Parathyroid adenoma (tissue), 2 donors: Measurements from ENCODE around the gene PACRG.

ENCODE experiments used
- H2AFZ ChIP-seq: fragments of 300-600 bp; sonication (generic); one replicate; pipeline ENCODE4 v1.7.0; 2017; ENCODE audit warnings: antibody characterized with exemption, mild to moderate bottlenecking
- H3K27ac ChIP-seq: fragments of 300-600 bp; sonication (generic); one replicate; pipeline ENCODE4 v1.7.0; 2017
- H3K27me3 ChIP-seq: fragments of 300-600 bp; sonication (generic); one replicate; pipeline ENCODE4 v1.7.0; 2017; ENCODE audit warnings: low read length; ENCODE audit not compliant: control insufficient read depth, insufficient read depth
- H3K36me3 ChIP-seq: fragments of 300-600 bp; sonication (generic); one replicate; pipeline ENCODE4 v1.7.0; 2017; ENCODE audit warnings: low read length; ENCODE audit not compliant: control insufficient read depth, insufficient read depth
- H3K4me1 ChIP-seq: fragments of 300-600 bp; sonication (generic); one replicate; pipeline ENCODE4 v1.7.0; 2017; ENCODE audit warnings: control low read depth
- H3K4me2 ChIP-seq: fragments of 300-600 bp; sonication (generic); one replicate; pipeline ENCODE4 v1.7.0; 2017; ENCODE audit warnings: low read length
- H3K4me3 ChIP-seq: fragments of 300-600 bp; sonication (generic); one replicate; pipeline ENCODE4 v1.7.0; 2017; ENCODE audit warnings: low read depth, low read length
- H3K79me2 ChIP-seq: fragments of 300-600 bp; sonication (generic); one replicate; pipeline ENCODE4 v1.7.0; 2017; ENCODE audit warnings: control low read depth
- H3K9ac ChIP-seq: fragments of 300-600 bp; sonication (generic); one replicate; pipeline ENCODE4 v1.7.0; 2017; ENCODE audit warnings: mild to moderate bottlenecking
- H3K9me3 ChIP-seq: fragments of 300-600 bp; sonication (generic); one replicate; pipeline ENCODE4 v1.7.0; 2017; ENCODE audit warnings: low read length; ENCODE audit not compliant: control insufficient read depth
- CTCF ChIP-seq: fragments of 300-600 bp; sonication (generic); IDR thresholded peaks from one replicate; pipeline ENCODE4 v1.7.0; 2017; ENCODE audit warnings: antibody characterized with exemption, mild to moderate bottlenecking
- donor health status: primary hyperparathyroidism.

The PACRG gene

DNA sequence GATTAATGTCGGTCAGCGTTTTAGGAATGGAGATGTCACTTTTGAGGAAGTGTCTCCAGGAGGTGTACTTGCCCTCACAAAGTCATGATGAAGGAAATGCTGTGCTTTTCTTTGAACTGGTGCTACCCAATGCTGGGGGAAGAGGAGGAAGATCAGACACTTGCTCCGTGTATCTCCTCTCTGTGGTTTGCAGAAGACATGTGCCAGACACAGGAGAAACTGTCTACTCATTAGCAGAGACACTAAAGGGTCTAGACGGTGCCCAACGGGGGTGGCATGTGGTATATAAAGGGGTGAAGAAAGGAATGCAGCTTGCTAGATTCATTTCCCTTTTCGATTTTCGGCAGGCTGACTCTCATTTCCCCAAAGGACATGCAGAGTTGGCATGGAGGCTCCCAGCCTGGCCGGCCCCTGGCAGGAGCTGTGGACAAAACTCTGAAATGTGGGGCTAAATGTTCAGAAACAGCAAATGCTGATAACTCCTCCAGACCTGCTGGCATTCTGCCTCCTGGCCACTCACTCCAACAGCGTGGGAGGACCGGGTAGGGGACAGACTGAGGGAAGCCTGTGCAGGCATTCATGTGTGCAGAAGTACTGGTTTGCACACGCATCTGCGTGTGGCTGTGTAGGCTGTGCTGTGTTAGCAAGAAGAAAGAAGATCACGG lies 627.1 kb downstream of the PACRG start:
- Histone ChIP-seq H3K79me2 (no peaks in the 10 kb centered on the region), H3K4me3 (no peak overlapping the region), H3K9ac (no peak overlapping the region), H3K27me3 (no peaks in the 10 kb centered on the region), H3K4me2 (no peak overlapping the region), H2AFZ (peak overlapping the region; percentile 38), H3K4me1 (peaks cover 7% of the 10 kb centered on the region), H3K9me3 (no peaks in the 10 kb centered on the region), H3K27ac (no peak overlapping the region), H3K36me3 (no peaks in the 10 kb centered on the region)
- TF ChIP-seq CTCF, result no peak

DNA sequence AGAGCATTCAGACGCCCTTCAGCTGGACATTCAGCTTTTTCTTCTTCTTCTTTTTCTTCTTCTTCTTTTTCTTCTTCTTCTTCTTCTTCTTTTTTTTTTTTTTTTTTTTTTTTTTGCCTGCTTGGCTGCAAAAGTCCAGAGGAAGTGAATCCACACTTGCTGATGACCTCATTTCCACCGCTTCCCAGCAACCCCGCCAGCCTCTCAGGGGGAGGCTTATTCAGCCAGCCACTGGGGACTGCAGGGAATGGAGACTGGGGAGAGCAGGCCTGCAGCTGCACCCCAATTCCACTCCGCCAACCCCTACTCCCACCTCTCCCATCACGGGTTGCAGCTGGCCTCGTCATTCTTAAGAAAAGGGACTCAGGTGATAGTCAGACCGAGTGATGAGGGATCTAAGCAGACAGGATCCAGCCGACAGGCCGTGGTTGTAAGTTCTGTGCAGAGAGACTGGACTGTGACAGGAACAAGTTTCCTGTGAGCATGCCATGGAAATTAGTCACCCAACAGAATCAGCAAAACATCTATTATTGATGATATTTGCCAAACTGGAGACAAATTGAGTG lies 627.7 kb downstream of the PACRG start:
- H3K27ac ChIP-seq, result no peak overlapping the region
- H3K9me3 ChIP-seq, result no peaks in the 10 kb centered on the region
- H3K4me2 ChIP-seq, result no peak overlapping the region
- no peaks in the 10 kb centered on the region for H3K27me3 ChIP-seq
- H3K4me3 ChIP-seq, result no peak overlapping the region
- no peaks in the 10 kb centered on the region for H3K36me3 ChIP-seq
- peaks cover 7% of the 10 kb centered on the region for H3K4me1 ChIP-seq
- TF ChIP-seq CTCF, result no peak
- no peak overlapping the region for H3K9ac ChIP-seq
- no peaks in the 10 kb centered on the region for H3K79me2 ChIP-seq
- H2AFZ ChIP-seq, result peak overlapping the region; percentile 38

GRCh38 chr6:163356324-163356723 lies 628.5 kb downstream of the PACRG start:
- H3K27ac ChIP-seq, result no peak overlapping the region
- H2AFZ ChIP-seq, result no peak overlapping the region
- H3K4me2 ChIP-seq, result no peak overlapping the region
- H3K9ac ChIP-seq, result no peak overlapping the region
- H3K9me3 ChIP-seq, result no peaks in the 10 kb centered on the region
- TF ChIP-seq CTCF, result no peak
- H3K4me3 ChIP-seq, result no peak overlapping the region
- no peaks in the 10 kb centered on the region for H3K27me3 ChIP-seq
- H3K79me2 ChIP-seq, result no peaks in the 10 kb centered on the region
- peaks cover 7% of the 10 kb centered on the region for H3K4me1 ChIP-seq
- H3K36me3 ChIP-seq, result no peaks in the 10 kb centered on the region

- Histone ChIP-seq H3K4me1 (peaks cover 7% of the 10 kb centered on the region), H3K4me3 (no peak overlapping the region), H3K9ac (no peak overlapping the region), H3K36me3 (no peaks in the 10 kb centered on the region), H3K27ac (no peak overlapping the region), H3K27me3 (no peaks in the 10 kb centered on the region), H3K79me2 (no peaks in the 10 kb centered on the region), H3K4me2 (no peak overlapping the region), H2AFZ (no peak overlapping the region), H3K9me3 (no peaks in the 10 kb centered on the region)
- no peak for TF ChIP-seq CTCF
Measured at GRCh38 chr6:163356743-163357142, 629.0 kb downstream of the PACRG start.

- Histone ChIP-seq H3K9me3 (no peaks in the 10 kb centered on the region), H3K79me2 (no peaks in the 10 kb centered on the region), H3K27me3 (no peaks in the 10 kb centered on the region), H2AFZ (no peak overlapping the region), H3K27ac (no peak overlapping the region), H3K36me3 (no peaks in the 10 kb centered on the region), H3K4me1 (no peaks in the 10 kb centered on the region), H3K4me2 (no peak overlapping the region), H3K9ac (no peak overlapping the region), H3K4me3 (no peak overlapping the region)
- TF ChIP-seq CTCF, result no peak
Measured at GRCh38 chr6:163364641-163365040, 636.9 kb downstream of the PACRG start.
